Smooth muscle cell (in vitro differentiated cells): ENCODE data around the gene RAX. TPM values are rescaled to one million over a fixed set of nuclear protein-coding genes. Genes with fewer than 3 reads are reported as not detected.

Experiments
- DNase-seq: peaks from one replicate; lab custom pipeline; 2025; ENCODE audit not compliant: unreplicated experiment; lab: John Stamatoyannopoulos, UW
- H2AFZ ChIP-seq: fragments of 200-600 bp; sonication (generic); 2 replicates; pipeline ENCODE4 v1.6.0; 2016; ENCODE audit warnings: antibody characterized with exemption, low read depth, mild to moderate bottlenecking
- H3F3A ChIP-seq: fragments of 200-600 bp; sonication (generic); 2 replicates; pipeline ENCODE4 v1.6.0; 2017; ENCODE audit warnings: antibody characterized with exemption, low read depth
- H3K27ac ChIP-seq: fragments of 200-600 bp; sonication (generic); 2 replicates; pipeline ENCODE4 v1.5.1; 2016; ENCODE audit warnings: low read depth, mild to moderate bottlenecking
- H3K27me3 ChIP-seq: fragments of 200-600 bp; sonication (generic); 2 replicates; pipeline ENCODE4 v1.6.1; 2016; ENCODE audit warnings: low read depth, mild to moderate bottlenecking
- H3K36me3 ChIP-seq: fragments of 200-600 bp; sonication (generic); 2 replicates; pipeline ENCODE4 v1.5.1; 2016; ENCODE audit warnings: low read depth
- H3K4me1 ChIP-seq: fragments of 200-600 bp; sonication (generic); 2 replicates; pipeline ENCODE4 v1.5.1; 2016; ENCODE audit warnings: low read depth
- H3K4me2 ChIP-seq: fragments of 200-600 bp; sonication (generic); 2 replicates; pipeline ENCODE4 v1.6.0; 2016; ENCODE audit warnings: mild to moderate bottlenecking
- H3K4me3 ChIP-seq: fragments of 200-600 bp; sonication (generic); 2 replicates; pipeline ENCODE4 v1.5.1; 2016; ENCODE audit warnings: mild to moderate bottlenecking
- H3K79me2 ChIP-seq: fragments of 200-600 bp; sonication (generic); 2 replicates; pipeline ENCODE4 v1.6.0; 2016; ENCODE audit warnings: low read depth, mild to moderate bottlenecking
- H3K9ac ChIP-seq: fragments of 200-600 bp; sonication (generic); 2 replicates; pipeline ENCODE4 v1.6.0; 2016; ENCODE audit warnings: low read depth
- H3K9me3 ChIP-seq: fragments of 200-600 bp; sonication (generic); replicated peaks from 2 replicates; pipeline ENCODE4 v1.5.1; 2016; ENCODE audit warnings: low read depth
- H4K20me1 ChIP-seq: fragments of 200-600 bp; sonication (generic); 2 replicates; pipeline ENCODE4 v1.6.0; 2016; ENCODE audit warnings: low read depth
- WGBS: methylation state at CpG from one replicate; pipeline ENCODE4 v1.1.7; 2016; ENCODE audit warnings: low lambda C conversion rate; 5-methylcytosine and 5-hydroxymethylcytosine counted together
- polyA plus RNA-seq: library from polyadenylated mRNA; unstranded; fragments of >200 nt; fragmentation: Nextera tagmentation; extraction: Ambion mirVana; gene quantifications from 2 replicates; pipeline ENCODE4 v1.2.1, GENCODE V29; 2016
- total RNA-seq: library from RNA; depleted of rRNA; stranded (reverse); fragments of >200 nt; gene quantifications from 2 replicates; pipeline ENCODE4 v1.2.3, GENCODE V29; 2014
- TF ChIP-seq, protein P1 (sequence below): fragments of 200-600 bp; sonication (generic); IDR thresholded peaks from 2 replicates; pipeline ENCODE4 v1.5.1; 2017; ENCODE audit warnings: borderline replicate concordance, mild to moderate bottlenecking, antibody characterized with exemption; ENCODE audit not compliant: insufficient read depth, poor library complexity, severe bottlenecking

The RAX gene
- total and polyA plus RNA-seq, 2 experiments from 2014 or later = not detected

DNA sequence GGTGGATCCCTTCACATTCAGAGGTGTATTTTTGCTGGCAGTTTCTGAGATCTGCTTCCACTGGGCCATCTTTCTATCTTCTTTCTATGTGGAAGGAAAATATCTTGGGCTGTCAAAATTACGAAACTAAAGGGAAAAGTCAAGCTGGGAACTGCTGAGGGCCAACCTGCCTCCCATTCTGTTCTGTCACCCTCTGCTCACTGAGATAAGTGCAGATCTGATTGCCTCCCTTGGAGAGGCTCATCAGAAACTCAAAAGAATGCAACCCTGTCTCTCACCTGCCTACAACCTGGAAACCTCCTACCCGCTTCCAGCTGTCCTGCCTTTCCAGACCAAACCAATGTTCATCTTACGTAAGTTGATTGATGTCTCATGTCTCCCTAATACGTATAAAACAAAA is 26.5 kb downstream of the RAX start:
- TF ChIP-seq, protein P1, sequence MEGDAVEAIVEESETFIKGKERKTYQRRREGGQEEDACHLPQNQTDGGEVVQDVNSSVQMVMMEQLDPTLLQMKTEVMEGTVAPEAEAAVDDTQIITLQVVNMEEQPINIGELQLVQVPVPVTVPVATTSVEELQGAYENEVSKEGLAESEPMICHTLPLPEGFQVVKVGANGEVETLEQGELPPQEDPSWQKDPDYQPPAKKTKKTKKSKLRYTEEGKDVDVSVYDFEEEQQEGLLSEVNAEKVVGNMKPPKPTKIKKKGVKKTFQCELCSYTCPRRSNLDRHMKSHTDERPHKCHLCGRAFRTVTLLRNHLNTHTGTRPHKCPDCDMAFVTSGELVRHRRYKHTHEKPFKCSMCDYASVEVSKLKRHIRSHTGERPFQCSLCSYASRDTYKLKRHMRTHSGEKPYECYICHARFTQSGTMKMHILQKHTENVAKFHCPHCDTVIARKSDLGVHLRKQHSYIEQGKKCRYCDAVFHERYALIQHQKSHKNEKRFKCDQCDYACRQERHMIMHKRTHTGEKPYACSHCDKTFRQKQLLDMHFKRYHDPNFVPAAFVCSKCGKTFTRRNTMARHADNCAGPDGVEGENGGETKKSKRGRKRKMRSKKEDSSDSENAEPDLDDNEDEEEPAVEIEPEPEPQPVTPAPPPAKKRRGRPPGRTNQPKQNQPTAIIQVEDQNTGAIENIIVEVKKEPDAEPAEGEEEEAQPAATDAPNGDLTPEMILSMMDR = no peak
- Histone ChIP-seq H3K27me3 (peaks cover 63% of the 10 kb centered on the region), H3K4me2 (no peak overlapping the region), H3K27ac (no peak overlapping the region), H3K4me3 (no peak overlapping the region), H3K36me3 (no peaks in the 10 kb centered on the region), H3K9me3 (no peaks in the 10 kb centered on the region), H3K9ac (no peak overlapping the region), H3K79me2 (no peaks in the 10 kb centered on the region), H3K4me1 (no peaks in the 10 kb centered on the region), H4K20me1 (no peaks in the 10 kb centered on the region), H3F3A (no peaks in the 10 kb centered on the region), H2AFZ (no peak overlapping the region)
- 61% methylated on average over 4 of the region's 4 CpGs for WGBS
- no peak for DNase-seq

DNA sequence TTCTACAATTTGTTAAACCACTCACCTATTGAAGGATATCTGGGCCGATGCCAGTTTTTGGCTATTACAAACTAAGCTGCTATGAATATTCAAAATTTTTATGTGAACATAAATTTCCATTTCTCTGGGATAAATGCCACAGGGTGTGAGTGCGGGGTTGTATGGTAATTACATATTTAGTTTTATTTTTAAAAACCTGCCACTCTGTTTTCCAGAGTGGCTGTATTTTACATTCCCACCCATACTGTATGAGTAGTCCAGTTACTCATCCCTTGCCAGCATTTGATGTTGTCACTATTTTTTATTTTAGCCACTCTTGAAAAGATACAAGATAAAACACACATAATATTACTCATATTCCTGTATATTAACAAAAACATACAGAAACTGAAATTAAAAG is 30.3 kb downstream of the RAX start:
- H3K4me3 ChIP-seq = no peak overlapping the region
- no peaks in the 10 kb centered on the region for H4K20me1 ChIP-seq
- H3K27ac ChIP-seq = no peak overlapping the region
- H3K36me3 ChIP-seq = no peaks in the 10 kb centered on the region
- no peak overlapping the region for H2AFZ ChIP-seq
- WGBS = 89% methylated on average over 2 of the region's 2 CpGs
- peaks cover 47% of the 10 kb centered on the region for H3K27me3 ChIP-seq
- no peak overlapping the region for H3K9ac ChIP-seq
- DNase-seq = no peak
- no peaks in the 10 kb centered on the region for H3K9me3 ChIP-seq
- no peaks in the 10 kb centered on the region for H3F3A ChIP-seq
- TF ChIP-seq, protein P1 = no peak
- no peaks in the 10 kb centered on the region for H3K4me1 ChIP-seq
- no peaks in the 10 kb centered on the region for H3K79me2 ChIP-seq
- H3K4me2 ChIP-seq = no peak overlapping the region

DNA sequence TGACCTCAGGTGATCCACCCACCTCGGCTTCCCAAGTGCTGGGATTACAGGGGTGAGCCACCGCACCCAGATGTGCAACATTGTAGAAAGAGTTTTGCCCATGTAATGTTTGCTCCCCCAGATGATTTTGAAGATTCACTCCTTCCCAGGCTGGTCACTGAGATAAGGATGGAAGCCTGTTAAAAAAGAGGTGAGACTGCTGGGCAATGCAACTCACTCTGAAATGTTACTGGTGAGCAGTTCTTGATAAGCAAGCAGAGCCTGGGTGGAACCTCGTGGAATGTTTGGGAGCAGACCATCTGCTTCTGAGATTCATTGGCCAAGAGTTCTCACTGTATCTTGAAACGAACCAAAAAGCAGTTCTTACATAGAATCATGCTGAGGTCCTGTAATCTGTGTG is 33.6 kb downstream of the RAX start:
- Histone ChIP-seq H3K36me3 (no peaks in the 10 kb centered on the region), H3K4me3 (no peak overlapping the region), H3F3A (no peaks in the 10 kb centered on the region), H3K79me2 (no peaks in the 10 kb centered on the region), H3K27me3 (peaks cover 14% of the 10 kb centered on the region), H3K4me1 (no peaks in the 10 kb centered on the region), H3K4me2 (no peak overlapping the region), H2AFZ (no peak overlapping the region), H3K9me3 (no peaks in the 10 kb centered on the region), H4K20me1 (no peaks in the 10 kb centered on the region), H3K9ac (no peak overlapping the region), H3K27ac (no peak overlapping the region)
- TF ChIP-seq, protein P1 = no peak
- WGBS = 60% methylated on average over 4 of the region's 4 CpGs
- DNase-seq = no peak

DNA sequence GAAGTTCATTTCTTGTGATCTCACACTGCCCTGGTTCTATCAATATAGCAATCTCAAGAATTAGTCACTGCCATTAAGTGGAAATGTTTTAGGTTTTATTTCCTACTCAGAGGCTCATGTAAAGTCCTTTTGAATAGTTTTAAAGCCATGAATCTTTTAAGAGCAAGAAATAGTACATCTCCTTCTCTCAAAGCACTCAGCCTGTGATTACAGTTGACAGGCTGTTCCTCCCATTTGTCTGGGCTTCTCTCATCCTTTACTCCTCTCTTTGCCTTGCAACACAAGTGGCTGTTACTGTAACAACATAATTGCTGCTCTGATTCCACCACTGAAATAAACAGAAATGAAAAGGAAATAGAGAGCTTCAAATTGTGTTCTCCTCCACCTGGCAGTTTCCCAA is 34.9 kb downstream of the RAX start:
- H3K4me3 ChIP-seq = no peak overlapping the region
- H3K27me3 ChIP-seq = peaks cover 4% of the 10 kb centered on the region
- no peak overlapping the region for H3K4me2 ChIP-seq
- DNase-seq = no peak
- no peak overlapping the region for H2AFZ ChIP-seq
- H3K79me2 ChIP-seq = no peaks in the 10 kb centered on the region
- H3K9ac ChIP-seq = no peak overlapping the region
- no peaks in the 10 kb centered on the region for H3K4me1 ChIP-seq
- no peaks in the 10 kb centered on the region for H4K20me1 ChIP-seq
- H3K9me3 ChIP-seq = no peaks in the 10 kb centered on the region
- H3F3A ChIP-seq = no peaks in the 10 kb centered on the region
- TF ChIP-seq, protein P1 = no peak
- no peak overlapping the region for H3K27ac ChIP-seq
- H3K36me3 ChIP-seq = no peaks in the 10 kb centered on the region
